Esophagus muscularis mucosa (tissue), 4 donors: ENCODE measurements around the gene SESTD1.

Experiments
- CTCF ChIP-seq, 3 experiments: fragments of 200-600 bp in 2 of 3; fragments of 450-650 bp in 1 of 3; sonication (generic) in 2 of 3; IDR thresholded peaks; one replicate each; pipeline ENCODE4 v1.5.1; 2017 to 2019; ENCODE audit warnings: antibody characterized with exemption in 3 of 3, mild to moderate bottlenecking in 2 of 3, moderate library complexity in 1 of 3
- EP300 ChIP-seq: sonication (generic); formaldehyde crosslinking; IDR thresholded peaks from one replicate; pipeline ENCODE4 v1.6.1; 2017; ENCODE audit warnings: antibody characterized with exemption
- POLR2A ChIP-seq: fragments of 450-650 bp; IDR thresholded peaks from one replicate; pipeline ENCODE4 v1.6.1; 2017; ENCODE audit warnings: antibody characterized with exemption, moderate library complexity, mild to moderate bottlenecking, low read depth
- POLR2AphosphoS5 ChIP-seq, 2 donors: sonication (generic); formaldehyde crosslinking; IDR thresholded peaks; one replicate each; pipeline ENCODE4 v1.6.1; 2017; ENCODE audit warnings: antibody characterized with exemption in 2 of 2

DNA sequence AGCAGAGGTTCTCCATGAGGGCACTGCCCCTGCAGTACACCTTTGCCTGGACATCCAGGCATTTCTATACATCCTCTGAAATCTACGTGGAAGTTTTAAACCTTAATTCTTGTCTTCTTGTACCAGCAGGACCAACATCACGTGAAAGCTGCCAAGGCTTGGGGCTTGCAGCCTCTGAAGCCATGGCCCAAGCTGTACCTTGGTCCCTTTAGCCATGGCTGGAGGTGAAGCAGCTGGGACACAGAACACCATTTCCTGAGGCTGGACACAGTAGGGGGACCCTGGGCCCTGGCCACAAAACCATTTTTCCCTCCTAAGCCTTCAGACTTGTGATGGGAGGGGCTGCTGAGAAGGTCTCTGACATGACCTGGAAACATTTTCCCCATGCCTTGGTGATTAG is 181.9 kb downstream of the SESTD1 start:
- TF ChIP-seq CTCF (IDR thresholded peaks at IDR 0.05), result no peak
- no peak for TF ChIP-seq POLR2AphosphoS5 (IDR thresholded peaks at IDR 0.05)
- TF ChIP-seq POLR2A, result no peak
- no peak for TF ChIP-seq EP300
